CD4-positive, alpha-beta T cell treated with Interleukin-17A for 4 hours (primary cell): ENCODE measurements around the gene INVS.
"Not testable (repeated sequence)": the region's sequence is repeated elsewhere in the genome, so short reads cannot be mapped to it uniquely, and the experiment has no call there.

Experiments
- DNase-seq: peaks from one replicate; pipeline ENCODE4 v3.0.0-alpha.2; 2020; ENCODE audit warnings: mixed read lengths

Gene INVS

GRCh38 chr9:100083448-100084127 is 15.5 kb upstream of the INVS start:
- DNase-seq: no peak

GRCh38 chr9:100084128-100084453 is 15.0 kb upstream of the INVS start:
- no peak for DNase-seq

DNA sequence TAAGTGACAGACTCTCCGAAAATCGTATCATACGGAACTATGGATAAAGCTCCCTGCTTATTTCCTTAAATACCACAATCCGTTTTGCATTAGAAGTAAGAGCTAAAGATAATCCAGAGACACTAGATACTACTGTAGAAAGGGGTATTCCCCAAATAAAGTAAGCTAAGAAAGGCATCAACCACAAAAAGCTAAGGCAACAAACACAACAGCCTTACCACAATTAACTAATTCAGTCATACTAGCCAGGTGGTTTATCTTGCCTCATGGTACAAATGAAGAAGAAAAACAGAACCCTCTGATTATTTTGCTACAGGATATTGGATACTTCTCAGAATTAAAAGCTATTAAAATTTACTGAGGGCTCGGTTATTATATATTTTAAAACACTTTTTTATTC is 14.3 kb upstream of the INVS start:
- no peak for DNase-seq

DNA sequence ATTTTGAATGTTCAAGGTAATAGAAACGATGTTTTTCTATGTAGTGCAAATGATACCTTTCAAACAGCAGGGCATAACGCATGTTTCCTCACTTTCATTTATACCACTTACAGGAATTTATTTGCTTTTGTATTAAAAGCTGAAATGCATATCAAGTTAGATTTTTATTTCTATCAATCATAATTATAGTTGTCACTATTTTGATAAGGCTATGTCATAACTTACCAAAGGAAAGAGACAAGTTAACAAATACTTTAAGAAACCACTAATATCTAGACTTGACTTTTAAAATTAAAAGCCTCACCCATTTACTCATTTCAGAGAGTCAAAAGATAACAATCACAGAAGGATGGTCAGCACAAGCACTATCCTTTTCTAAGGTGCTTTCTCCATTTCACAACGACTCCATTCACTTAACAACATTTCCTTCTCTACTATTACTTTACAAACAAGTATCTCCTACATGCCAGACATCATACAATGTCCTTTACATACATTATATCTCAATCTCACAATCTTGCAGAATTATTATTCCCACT is 12.9 kb upstream of the INVS start:
- no peak for DNase-seq

DNA sequence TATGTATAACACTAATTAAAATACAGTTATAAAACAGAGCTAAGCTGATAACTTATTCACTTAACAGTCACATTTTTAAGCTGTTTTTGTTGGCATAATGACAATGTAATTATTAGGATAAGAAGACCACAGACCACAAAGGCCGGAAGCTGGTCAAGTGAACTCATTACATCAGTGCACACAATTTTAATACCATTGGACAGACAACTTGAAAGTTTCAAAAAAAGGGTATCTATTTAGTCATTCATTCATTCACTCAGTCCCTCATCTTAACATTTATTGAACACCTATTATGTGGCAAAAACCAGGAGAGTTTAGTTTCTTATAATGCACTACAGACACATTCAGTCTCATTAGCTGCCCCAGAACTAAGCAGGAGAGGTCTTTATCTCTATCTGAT is 11.8 kb upstream of the INVS start:
- peak; percentile 8 for DNase-seq

DNA sequence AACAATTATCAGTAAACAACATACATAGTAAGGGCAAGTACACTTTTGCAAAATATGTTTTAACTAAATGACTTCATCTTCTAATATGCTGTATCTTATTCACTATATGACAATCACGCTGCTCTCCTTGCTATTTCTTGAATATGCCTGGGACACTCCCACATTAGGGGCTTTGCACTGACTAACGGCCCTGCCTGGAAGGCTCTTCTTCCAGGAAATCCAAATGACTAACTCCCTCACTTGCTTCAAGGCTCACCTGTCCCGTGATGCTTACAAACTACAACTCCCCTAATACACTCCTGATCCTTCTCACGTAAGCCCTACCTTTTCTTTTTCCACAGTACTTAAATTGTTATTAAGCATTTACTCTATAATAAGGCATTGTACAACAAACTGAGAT is 10.8 kb upstream of the INVS start:
- DNase-seq: no peak

DNA sequence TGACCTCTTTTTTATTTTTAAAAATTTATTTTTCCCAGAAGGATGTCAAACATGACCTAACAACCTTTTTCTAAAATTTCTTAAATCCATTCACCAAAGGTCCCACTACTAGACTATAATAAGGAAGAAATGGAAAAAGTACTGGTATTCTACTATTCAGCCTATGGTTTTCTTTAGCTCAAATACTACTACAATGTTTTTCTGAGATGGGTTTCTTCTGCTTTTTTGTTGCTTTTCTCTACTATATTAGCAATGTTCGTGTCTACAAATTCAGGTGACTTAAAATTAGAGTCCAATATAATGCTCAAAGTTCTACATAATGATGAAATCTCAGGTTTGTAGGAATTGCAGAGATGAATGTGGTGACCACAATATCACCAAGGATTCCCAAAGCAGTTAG is 8.2 kb upstream of the INVS start:
- no peak for DNase-seq

GRCh38 chr9:100091650-100092049 is 7.4 kb upstream of the INVS start:
- DNase-seq: no peak

DNA sequence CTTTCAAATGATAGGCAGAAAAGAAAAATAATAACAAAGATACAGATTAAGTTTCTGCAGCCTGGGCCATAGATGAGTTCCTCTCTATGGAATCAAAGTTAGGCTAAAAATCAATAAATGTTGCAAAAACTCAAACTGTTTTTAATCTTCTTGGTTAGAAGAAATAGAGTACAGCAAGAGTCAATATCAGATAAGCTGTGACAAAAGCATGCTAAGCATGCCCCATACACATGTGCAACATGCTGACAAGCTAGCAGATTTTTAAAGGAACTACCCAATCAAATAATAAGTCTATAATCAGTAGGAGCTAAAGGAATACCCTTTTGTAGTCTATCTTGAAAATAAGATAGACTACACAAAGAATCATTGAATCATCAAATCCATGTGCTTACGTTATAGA is 7.0 kb upstream of the INVS start:
- no peak for DNase-seq

- DNase-seq: not testable (repeated sequence)
These were observed 4.6 kb upstream of the INVS start for GRCh38 chr9:100094411-100094810.

- no peak for DNase-seq
These were observed 2.6 kb upstream of the INVS start for GRCh38 chr9:100096378-100096916.

DNA sequence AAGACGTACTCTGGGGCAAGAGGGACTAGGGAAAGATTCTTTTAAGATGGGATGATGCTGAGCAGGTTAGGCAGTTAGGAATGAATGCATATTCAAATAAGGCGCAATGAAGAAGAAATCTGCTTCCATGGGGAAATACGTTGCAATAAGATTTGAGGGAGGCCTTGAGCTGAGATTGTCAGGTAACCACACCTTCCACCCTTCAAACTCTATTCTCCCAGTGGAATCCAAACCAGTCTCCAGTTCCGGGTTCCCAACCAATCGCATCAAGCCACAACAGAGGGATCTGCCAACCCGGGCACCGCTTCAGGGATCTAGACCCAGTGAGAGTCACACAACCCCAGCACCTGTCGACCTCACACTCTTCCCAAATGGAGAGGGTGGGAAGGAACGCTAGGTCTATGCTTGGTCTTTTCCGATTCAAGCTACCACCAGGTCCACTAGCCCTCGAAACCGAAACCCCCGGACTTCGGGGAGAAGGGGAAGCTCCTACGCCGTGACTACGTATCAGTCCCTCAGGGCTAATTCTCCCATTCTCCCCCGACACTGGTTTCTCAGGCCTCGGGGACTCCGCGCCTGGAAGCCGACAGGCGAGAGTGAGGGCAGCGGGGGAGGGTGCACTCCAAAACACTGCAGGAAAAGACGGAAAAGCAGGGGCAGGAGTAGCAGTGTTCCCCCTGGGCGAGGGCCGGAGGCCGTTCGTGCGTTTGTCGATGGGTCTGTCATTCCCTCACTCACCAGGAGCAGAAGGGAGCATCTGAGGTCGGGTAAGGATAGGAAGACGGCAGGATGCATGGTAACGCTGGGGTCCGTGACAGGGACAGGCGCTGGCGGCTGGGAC is 777 bp upstream of the INVS start:
- DNase-seq: peak; percentile 18

DNA sequence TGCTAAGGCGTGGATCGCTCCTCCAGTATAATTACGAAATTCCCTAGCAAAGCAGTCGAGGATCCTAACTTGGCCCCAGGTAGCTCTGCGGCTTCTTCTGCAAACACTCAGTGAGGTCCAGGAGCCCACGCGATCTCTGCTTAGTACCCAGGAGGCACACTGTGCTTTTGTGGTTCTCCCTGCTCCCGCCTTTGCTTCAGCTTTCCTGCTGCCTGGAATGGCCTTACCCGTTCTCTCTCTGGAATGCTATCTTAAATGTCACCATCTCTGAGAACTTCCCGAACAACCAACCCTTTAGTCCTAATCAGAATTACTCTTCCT is 639 bp downstream of the INVS start:
- peak; percentile 7 for DNase-seq

- DNase-seq: no peak
These were observed 1.2 kb downstream of the INVS start for GRCh38 chr9:100100146-100100667.

- no peak for DNase-seq
These were observed 2.6 kb downstream of the INVS start for GRCh38 chr9:100101608-100102007.

DNA sequence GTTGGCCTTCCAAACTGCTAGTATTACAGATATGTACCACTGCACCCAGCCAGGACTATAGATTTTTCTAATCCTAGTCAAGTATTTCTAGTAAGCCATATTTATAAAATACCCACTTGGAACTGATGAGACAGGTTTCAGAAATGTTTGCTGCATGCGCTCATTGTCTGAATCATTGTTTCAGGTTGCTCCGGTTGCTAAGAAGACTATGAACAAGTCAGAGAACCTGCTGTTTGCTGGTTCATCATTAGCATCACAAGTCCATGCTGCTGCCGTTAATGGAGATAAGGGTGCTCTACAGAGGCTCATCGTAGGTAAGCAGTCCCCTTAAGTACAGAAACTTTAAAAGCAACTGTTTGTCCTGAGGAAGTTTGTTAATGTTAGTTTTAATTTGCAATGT is 5.3 kb downstream of the INVS start:
- DNase-seq: no peak

- no peak for DNase-seq
These were observed 6.8 kb downstream of the INVS start for GRCh38 chr9:100105861-100106260.

DNA sequence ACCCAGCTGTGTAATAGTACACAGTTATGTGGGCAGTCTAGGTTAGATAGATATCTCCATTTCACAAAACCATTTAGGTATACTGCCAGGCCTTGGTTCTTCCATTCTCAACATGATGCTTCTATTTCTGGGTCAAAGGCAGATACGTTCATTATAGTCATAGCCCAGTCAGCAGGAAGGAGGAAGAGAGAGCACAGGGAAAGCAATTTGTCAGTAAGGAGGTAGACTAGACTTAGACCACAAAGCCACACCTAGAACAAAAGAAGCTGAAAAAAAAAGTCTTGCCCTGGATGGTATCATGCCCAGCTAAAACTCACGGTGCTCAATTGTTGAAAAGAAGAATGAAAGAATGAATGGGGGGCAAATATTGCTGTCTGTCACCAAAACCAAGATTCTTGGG is 7.6 kb downstream of the INVS start:
- DNase-seq: no peak

DNA sequence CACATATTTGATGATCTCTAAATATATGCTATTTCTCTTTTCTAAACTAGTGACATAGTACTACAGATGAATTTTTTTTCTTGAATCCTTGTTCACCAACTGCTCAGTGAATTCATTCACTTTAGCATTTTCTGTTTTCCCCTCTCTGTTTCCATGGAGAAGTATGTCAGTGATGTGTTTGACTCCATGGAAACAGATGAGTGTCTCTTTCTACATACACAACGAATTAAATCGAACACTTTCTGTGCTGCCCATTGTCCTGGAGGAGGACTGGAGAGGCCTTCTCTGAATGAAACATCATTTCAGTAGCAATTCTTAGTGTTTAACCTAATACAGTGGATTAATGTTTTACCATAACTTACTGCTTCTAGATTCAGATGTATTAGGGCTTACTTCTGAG is 9.5 kb downstream of the INVS start:
- DNase-seq: no peak

- DNase-seq: no peak
These were observed 12.2 kb downstream of the INVS start for GRCh38 chr9:100111235-100111634.

DNA sequence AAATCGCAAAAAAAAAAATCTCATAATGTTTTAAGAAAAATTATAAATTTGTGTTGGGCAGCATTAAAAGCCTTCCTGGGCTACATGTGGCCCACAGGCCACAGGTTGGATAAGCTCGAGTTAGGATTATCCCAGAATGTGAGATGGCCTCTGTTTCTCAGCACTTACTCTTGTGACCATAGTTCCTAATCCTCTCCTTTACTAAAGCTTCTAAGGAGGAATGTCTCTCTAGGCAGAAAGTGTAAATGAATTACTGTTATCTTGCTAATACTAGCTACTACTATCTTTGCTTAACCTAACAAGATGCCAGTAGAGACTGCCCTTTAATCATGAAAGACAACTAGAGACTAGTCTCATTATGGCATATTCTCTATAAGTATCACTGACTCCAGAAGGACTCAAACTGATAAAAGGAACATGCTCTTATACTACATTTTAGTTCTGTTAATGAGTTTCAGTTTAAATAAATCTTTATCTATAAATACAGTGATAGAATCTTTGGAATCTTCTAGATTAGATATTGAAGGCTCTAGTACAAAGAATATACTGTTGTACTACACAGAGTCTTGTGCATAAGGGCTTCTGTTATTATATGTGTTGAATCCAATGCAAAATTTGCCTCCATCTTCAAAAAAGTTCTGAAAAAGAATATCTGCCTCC is 13.8 kb downstream of the INVS start:
- no peak for DNase-seq

DNA sequence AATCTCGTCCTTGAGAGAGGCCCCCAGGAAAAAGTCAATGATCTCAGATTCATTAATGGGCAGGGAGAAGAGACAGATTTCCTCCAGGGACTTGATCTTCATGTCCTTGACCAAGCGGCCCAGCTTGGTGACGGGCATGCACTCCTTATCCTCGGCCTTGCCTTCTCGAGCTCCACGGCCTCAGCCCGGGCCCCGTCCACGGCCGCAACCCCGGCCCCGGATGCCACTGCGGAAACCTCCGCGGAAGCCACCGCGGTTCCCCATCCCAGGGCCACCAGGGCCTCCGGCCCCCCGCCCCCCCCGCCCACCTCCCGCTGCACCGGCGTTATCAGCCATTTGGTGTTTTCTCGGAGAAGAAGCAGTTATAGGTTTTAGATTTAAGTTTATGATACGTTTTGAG is 18.3 kb downstream of the INVS start:
- no peak for DNase-seq

DNA sequence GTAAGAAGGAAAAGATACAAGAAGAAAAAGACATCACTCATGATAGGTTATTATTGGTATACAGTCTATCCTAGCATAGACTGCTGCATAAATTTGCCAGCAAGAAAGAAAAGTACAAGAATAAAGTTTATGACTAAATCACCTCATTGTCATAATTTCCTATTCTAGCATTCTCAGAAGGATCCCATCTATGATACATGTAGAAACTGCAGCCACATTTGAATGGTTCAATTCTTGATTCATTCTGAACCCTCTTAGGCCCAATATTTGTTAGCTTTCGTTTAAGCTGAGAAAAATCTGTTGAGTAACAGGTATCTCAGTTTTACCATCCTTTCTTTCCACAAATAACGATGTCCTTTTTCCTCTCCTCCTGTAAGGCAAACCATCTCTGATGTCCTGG is 21.2 kb downstream of the INVS start:
- no peak for DNase-seq

DNA sequence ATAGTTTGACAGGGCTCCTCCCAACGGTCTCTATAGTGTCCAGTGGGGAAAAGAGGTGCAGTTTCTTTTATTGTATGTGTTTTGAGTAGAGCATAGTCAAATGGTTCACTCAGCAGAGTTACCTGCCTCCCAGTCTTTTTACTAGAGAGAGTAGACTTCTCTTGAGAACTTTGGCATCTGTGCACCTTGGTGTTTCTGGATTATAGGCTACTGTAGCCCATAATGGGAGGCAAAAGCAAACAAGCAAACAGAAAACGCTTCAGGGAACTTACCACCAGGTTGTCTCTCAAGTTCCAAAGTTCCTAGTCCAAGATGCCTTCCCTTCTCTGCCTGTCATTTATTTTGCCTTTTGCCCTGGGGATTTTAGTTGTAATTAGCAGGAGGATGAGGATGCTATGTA is 26.2 kb downstream of the INVS start:
- DNase-seq: no peak
